GM12801 (cell line): ENCODE data around the gene TPCN2.

Experiments used
- CTCF ChIP-seq: IDR thresholded peaks from one replicate; pipeline ENCODE4 v1.5.1; 2011; ENCODE audit warnings: control low read depth; ENCODE audit not compliant: insufficient read length; ENCODE audit errors: extremely low read depth

The TPCN2 gene

GRCh38 chr11:69099180-69099579 is 50.4 kb downstream of the TPCN2 start:
- TF ChIP-seq CTCF: no peak

- no peak for TF ChIP-seq CTCF
Measured at GRCh38 chr11:69100454-69101114, 51.9 kb downstream of the TPCN2 start.

- TF ChIP-seq CTCF: peak; percentile 89
Measured at GRCh38 chr11:69101115-69101791, 52.5 kb downstream of the TPCN2 start.

- TF ChIP-seq CTCF: no peak
Measured at GRCh38 chr11:69101792-69102695, 53.3 kb downstream of the TPCN2 start.

- no peak for TF ChIP-seq CTCF
Measured at GRCh38 chr11:69102732-69103615, 54.2 kb downstream of the TPCN2 start.

- no peak for TF ChIP-seq CTCF
Measured at GRCh38 chr11:69104212-69104855, 55.6 kb downstream of the TPCN2 start.
